SU-DHL-6 (cell line): Measurements from ENCODE around the gene RUBCNL.

ENCODE experiments used
- H2AFZ ChIP-seq: fragments of 200-600 bp; sonication (generic); 2 replicates; pipeline ENCODE4 v1.6.1; 2014; ENCODE audit warnings: low read depth, mild to moderate bottlenecking, moderate library complexity, mixed read lengths, antibody characterized with exemption, low read length; ENCODE audit not compliant: severe bottlenecking
- H3F3A ChIP-seq: fragments of 200-600 bp; shearing (Covaris generic); 2 replicates; pipeline ENCODE4 v1.6.0; 2016; ENCODE audit warnings: antibody characterized with exemption, mild to moderate bottlenecking; ENCODE audit not compliant: insufficient read depth
- H3K27ac ChIP-seq: fragments of 200-600 bp; sonication (generic); 2 replicates; pipeline ENCODE4 v1.5.1; 2016; ENCODE audit warnings: low read depth, mild to moderate bottlenecking, low read length, moderate library complexity, mixed read lengths
- H3K27me3 ChIP-seq: fragments of 200-600 bp; sonication (generic), shearing (Covaris generic); 2 replicates; pipeline ENCODE4 v1.6.0; 2014; ENCODE audit warnings: mild to moderate bottlenecking, low read length
- H3K36me3 ChIP-seq: fragments of 200-600 bp; sonication (generic); 2 replicates; pipeline ENCODE4 v1.6.1; 2014; ENCODE audit warnings: mild to moderate bottlenecking, low read length, mixed read lengths
- H3K4me2 ChIP-seq: fragments of 300-600, 200-600 bp; shearing (Covaris generic), sonication (generic); 2 replicates; pipeline ENCODE4 v1.6.0; 2014; ENCODE audit warnings: low read length, low read depth, mild to moderate bottlenecking; ENCODE audit not compliant: poor library complexity, severe bottlenecking
- H3K4me3 ChIP-seq: fragments of 200-600 bp; sonication (generic); 2 replicates; pipeline ENCODE4 v1.5.1; 2014; ENCODE audit warnings: antibody characterized with exemption, low read length, mild to moderate bottlenecking, mixed read lengths; ENCODE audit not compliant: insufficient read depth, poor library complexity, severe bottlenecking
- H3K79me2 ChIP-seq: fragments of 200-600 bp; sonication (generic); 2 replicates; pipeline ENCODE4 v1.6.1; 2014; ENCODE audit warnings: mild to moderate bottlenecking, low read length, moderate library complexity; ENCODE audit not compliant: insufficient read depth
- H3K9ac ChIP-seq: fragments of 200-600 bp; sonication (generic); 2 replicates; pipeline ENCODE4 v1.7.0; 2014; ENCODE audit warnings: mild to moderate bottlenecking, low read length
- H3K9me2 ChIP-seq: fragments of 200-600 bp; sonication (generic); replicated peaks from 2 replicates; pipeline ENCODE4 v1.6.1; 2014; ENCODE audit warnings: low read length; ENCODE audit not compliant: insufficient read depth
- H3K9me3 ChIP-seq: fragments of 200-600 bp; sonication (generic); 2 replicates; pipeline ENCODE4 v1.6.1; 2014; ENCODE audit warnings: low read length, mixed read lengths; ENCODE audit not compliant: insufficient read depth
- H4K20me1 ChIP-seq: fragments of 200-600 bp; sonication (generic); 2 replicates; pipeline ENCODE4 v1.6.1; 2014; ENCODE audit warnings: low read depth, mild to moderate bottlenecking, antibody characterized with exemption, low read length, moderate library complexity, mixed read lengths
- CTCF ChIP-seq: fragments of 200-600 bp; sonication (generic); IDR thresholded peaks from one replicate; pipeline ENCODE4 v1.5.1; 2017; ENCODE audit warnings: antibody characterized with exemption, mild to moderate bottlenecking, low read length, moderate library complexity; ENCODE audit not compliant: insufficient read depth, poor library complexity, severe bottlenecking
- EZH2phosphoT487 ChIP-seq: fragments of 200-600 bp; sonication (generic), shearing (Covaris generic); conservative IDR thresholded peaks from 2 replicates; pipeline ENCODE4 v1.6.1; 2018; ENCODE audit warnings: mild to moderate bottlenecking, antibody characterized with exemption, low read length, moderate library complexity, mixed read lengths

RUBCNL gene

GRCh38 chr13:46385946-46386345 lies 1.1 kb downstream of the RUBCNL start:
- Histone ChIP-seq H3K9ac (peak overlapping the region; percentile 83), H3F3A (peaks cover 62% of the 10 kb centered on the region)

GRCh38 chr13:46383383-46383782 lies 3.7 kb downstream of the RUBCNL start:
- TF ChIP-seq CTCF (no peak), EZH2phosphoT487 (no peak)
- Histone ChIP-seq H3K9me3 (no peaks in the 10 kb centered on the region), H3K79me2 (peaks cover 92% of the 10 kb centered on the region), H3K27ac (peak overlapping the region; percentile 87), H2AFZ (no peak overlapping the region), H3K36me3 (no peaks in the 10 kb centered on the region), H4K20me1 (no peaks in the 10 kb centered on the region), H3K9me2 (no peaks in the 10 kb centered on the region), H3K4me2 (peak overlapping the region; percentile 94), H3K9ac (peak overlapping the region; percentile 83), H3F3A (peaks cover 62% of the 10 kb centered on the region), H3K4me3 (peak overlapping the region; percentile 83), H3K27me3 (no peaks in the 10 kb centered on the region)

More at GRCh38 chr13:46385946-46386345, 1.1 kb downstream of the RUBCNL start:
- H3K9me3 ChIP-seq, result no peaks in the 10 kb centered on the region
- no peaks in the 10 kb centered on the region for H4K20me1 ChIP-seq
- TF ChIP-seq CTCF (no peak), EZH2phosphoT487 (no peak)
- peak overlapping the region; percentile 83 for H3K4me3 ChIP-seq
- no peaks in the 10 kb centered on the region for H3K36me3 ChIP-seq
- peak overlapping the region; percentile 94 for H3K4me2 ChIP-seq
- no peaks in the 10 kb centered on the region for H3K9me2 ChIP-seq
- H3K27ac ChIP-seq, result peak overlapping the region; percentile 87
- H3K79me2 ChIP-seq, result peaks cover 69% of the 10 kb centered on the region
- no peaks in the 10 kb centered on the region for H3K27me3 ChIP-seq
- no peak overlapping the region for H2AFZ ChIP-seq

GRCh38 chr13:46382224-46382623 lies 4.8 kb downstream of the RUBCNL start:
- peaks cover 87% of the 10 kb centered on the region for H3K79me2 ChIP-seq

More at GRCh38 chr13:46382224-46382623, 4.8 kb downstream of the RUBCNL start:
- no peak overlapping the region for H2AFZ ChIP-seq
- H3K9ac ChIP-seq, result peak overlapping the region; percentile 83; the same call in 1 of the 2 replicates
- no peak for TF ChIP-seq CTCF
- TF ChIP-seq EZH2phosphoT487, result no peak
- peak overlapping the region; percentile 94 for H3K4me2 ChIP-seq
- no peaks in the 10 kb centered on the region for H3K27me3 ChIP-seq
- peak overlapping the region; percentile 87 for H3K27ac ChIP-seq
- H3K36me3 ChIP-seq, result no peaks in the 10 kb centered on the region
- H3K9me2 ChIP-seq, result no peaks in the 10 kb centered on the region
- no peaks in the 10 kb centered on the region for H4K20me1 ChIP-seq
- H3K4me3 ChIP-seq, result peak overlapping the region; percentile 23
- peaks cover 72% of the 10 kb centered on the region for H3F3A ChIP-seq
- no peaks in the 10 kb centered on the region for H3K9me3 ChIP-seq
